ENCODE results near the gene CYBC1.

DNA sequence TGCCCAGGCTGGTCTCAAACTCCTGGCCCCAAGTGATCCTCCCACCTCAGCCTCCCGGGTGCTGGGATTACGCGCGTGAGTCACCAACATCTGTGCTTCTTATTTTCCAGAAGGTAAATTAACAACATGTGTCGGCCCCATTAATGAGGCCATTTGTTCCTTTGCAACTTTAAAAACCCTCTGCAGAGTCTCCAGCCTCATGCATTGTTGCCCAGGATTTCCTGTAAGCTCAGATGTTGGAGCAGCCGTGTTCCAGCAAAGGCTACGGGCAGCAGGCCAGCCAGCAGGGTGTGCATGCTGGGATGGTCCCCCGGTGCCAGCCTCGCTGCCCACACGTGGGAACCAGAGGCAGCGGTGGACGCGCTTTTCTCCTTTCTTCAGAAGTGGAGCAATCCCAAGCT lies 51.5 kb downstream of the CYBC1 start:
- TF ChIP-seq, protein P1, sequence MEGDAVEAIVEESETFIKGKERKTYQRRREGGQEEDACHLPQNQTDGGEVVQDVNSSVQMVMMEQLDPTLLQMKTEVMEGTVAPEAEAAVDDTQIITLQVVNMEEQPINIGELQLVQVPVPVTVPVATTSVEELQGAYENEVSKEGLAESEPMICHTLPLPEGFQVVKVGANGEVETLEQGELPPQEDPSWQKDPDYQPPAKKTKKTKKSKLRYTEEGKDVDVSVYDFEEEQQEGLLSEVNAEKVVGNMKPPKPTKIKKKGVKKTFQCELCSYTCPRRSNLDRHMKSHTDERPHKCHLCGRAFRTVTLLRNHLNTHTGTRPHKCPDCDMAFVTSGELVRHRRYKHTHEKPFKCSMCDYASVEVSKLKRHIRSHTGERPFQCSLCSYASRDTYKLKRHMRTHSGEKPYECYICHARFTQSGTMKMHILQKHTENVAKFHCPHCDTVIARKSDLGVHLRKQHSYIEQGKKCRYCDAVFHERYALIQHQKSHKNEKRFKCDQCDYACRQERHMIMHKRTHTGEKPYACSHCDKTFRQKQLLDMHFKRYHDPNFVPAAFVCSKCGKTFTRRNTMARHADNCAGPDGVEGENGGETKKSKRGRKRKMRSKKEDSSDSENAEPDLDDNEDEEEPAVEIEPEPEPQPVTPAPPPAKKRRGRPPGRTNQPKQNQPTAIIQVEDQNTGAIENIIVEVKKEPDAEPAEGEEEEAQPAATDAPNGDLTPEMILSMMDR (IDR thresholded peaks at IDR 0.05): no peak
- no peak for TF ChIP-seq POLR2A (IDR thresholded peaks at IDR 0.05)

Data from testis (tissue), 2 donors.